NAMALWA (cell line): ENCODE data around the gene DDX42.

Source experiments
- DNase-seq: peaks from one replicate; pipeline ENCODE4 v3.0.0-alpha.2; 2015; ENCODE audit warnings: low spot score

DDX42 gene

DNA sequence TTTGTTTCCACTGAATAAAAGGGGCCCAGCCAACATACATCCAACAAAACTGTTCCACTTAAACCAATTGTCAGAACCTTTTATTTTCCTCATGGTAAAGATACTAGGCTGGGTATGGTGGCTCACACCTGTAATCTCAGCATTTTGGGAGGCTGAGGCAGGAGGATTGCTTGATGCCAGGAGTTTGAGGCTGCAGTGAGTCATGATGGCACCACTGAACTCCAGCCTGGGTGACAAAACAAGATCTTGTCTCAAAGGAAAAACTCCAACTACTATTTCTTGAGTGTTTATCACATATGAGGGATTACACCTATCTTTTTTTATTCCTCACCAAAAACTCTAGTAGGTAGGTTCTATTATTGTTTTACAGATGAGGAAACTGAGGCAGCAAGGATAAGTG, 48.6 kb downstream of the DDX42 start:
- DNase-seq = no peak

- DNase-seq = no peak
Measured at GRCh38 chr17:63823659-63824331, 49.8 kb downstream of the DDX42 start.

DNA sequence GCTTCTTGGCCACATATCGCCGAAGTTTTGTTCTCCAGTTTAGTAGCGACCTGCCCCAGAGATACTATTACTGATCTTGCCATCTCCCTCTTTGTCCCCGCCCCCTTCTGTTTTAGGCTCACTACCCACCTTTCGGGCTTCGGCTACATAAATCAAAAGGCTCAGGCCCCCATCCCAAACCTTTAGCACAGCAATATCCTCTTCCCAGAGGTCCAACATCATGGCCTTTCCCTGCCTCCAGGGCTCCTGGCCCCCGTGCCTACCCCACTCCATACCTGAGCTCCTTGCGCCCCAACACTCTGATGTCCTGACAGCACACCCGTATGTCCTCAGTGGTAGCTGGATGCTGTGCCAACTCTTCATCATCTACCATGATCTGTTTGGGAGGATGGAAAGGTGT, 50.4 kb downstream of the DDX42 start:
- no peak for DNase-seq

DNA sequence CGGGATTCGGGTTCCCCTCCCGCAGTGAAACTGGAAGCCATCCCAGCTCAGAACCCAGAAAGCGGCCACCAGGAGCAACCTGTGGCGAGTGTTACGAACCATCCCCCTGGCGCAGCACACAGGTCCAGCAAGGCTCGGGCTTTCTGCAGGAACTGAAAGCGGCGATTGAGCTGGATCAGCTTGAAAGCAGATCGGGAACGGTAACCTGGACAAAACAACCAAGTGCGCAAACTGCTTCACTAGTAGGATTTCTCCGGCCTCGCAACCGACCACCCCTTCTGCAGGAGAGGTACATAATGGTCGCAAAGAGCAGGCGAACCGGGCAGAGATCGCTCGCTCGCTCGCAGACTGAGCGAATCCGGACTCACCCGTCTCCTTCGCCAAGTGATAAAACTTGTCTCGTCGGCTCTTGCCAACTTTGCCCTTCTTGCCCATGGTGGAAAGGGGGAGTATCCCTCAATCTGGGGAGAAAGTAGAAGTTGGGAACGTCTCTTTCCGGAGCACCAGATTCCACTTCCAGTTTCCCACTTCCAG, 52.6 kb downstream of the DDX42 start:
- no peak for DNase-seq

DNA sequence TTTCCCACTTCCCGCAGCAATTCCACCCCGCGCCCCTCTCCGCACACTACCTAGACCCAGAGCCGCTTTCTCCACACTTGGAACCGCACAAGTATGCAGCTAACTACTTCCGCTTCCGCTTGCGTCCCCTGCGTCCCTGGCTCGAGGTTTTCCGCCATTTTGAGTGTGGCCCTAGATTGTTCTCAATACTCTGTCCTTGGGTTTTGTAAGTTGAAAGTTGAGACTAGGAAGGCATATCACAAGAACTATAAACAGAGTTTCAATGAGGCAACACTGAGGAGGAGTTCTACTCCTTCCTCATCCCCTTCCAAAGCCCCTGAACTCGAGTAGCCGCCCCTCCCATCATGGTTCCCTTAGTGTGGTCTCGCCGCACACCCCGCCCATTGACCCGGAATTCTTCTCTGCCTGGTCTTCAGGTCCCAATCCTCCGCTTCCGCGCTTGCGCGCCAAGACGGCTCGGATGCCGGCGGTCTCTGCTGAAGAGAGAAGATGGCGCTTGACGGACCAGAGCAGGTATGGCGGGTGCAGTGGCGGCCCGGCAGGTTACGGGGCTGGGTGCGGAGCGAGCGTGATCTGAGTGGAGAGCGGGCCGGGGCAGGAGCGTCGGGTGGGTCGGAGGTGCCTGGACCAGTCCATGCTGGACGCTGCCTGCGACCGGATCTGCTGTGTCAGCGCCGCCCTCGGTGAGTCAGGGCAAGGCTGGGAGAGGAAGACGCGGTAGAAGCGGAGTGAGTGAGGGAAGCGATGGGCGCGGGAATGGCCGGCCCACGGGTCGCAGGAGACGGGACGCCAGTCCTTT, 53.2 kb downstream of the DDX42 start, which contains the start of the genes FTSJ3 and PSMC5:
Gene FTSJ3 (minus strand): TSS at position 662 of the 799 bp plus-strand sequence. CDS start 761 bp downstream, outside the sequence.
Gene PSMC5 (plus strand): TSS at position 430 of the 799 bp plus-strand sequence. CDS start 60 bp downstream, at position 490.
- DNase-seq = peak; percentile 97

DNA sequence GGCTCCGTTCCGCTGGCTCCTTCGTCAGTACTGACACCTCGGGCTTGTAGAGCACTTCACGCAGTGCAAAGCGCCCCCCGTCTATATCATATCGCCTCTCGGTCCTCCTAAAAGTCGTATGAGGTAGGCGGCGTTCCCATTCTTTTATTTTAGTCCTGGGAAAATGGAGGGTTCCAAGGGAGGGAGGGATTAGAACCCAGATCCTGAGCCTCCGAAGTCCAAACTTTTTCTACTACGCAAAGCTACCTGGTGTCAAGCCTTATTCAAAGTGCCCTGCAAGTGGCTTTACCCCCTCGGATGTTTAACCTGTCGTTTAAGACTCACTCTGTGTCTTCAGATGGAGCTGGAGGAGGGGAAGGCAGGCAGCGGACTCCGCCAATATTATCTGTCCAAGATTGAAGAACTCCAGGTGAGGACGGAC, 53.8 kb downstream of the DDX42 start:
- DNase-seq = peak; percentile 48

GRCh38 chr17:63828936-63829335, 55.0 kb downstream of the DDX42 start:
- no peak for DNase-seq

GRCh38 chr17:63830278-63830677, 56.3 kb downstream of the DDX42 start:
- DNase-seq = no peak

DNA sequence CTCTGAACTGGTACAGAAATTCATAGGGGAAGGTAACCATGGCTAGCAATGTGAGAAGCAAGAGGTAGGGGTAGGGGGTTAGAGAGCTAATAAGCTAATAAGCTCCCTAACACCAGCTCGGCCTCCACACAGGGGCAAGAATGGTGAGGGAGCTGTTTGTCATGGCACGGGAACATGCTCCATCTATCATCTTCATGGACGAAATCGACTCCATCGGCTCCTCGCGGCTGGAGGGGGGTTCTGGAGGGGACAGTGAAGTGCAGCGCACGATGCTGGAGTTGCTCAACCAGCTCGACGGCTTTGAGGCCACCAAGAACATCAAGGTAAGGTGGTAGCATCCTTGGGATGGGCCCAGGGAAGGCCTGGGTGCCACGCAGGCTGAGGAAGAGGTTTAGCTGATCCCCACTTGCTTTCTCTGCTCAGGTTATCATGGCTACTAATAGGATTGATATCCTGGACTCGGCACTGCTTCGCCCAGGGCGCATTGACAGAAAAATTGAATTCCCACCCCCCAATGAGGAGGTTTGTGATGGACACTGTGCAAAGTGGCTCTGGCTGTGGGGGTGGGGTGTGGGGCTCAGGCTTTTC, 57.0 kb downstream of the DDX42 start:
- no peak for DNase-seq

- DNase-seq = no peak
Measured at GRCh38 chr17:63831505-63831904, 57.5 kb downstream of the DDX42 start.

- no peak for DNase-seq
Measured at GRCh38 chr17:63832014-63832413, 58.0 kb downstream of the DDX42 start.

GRCh38 chr17:63832455-63832854, 58.5 kb downstream of the DDX42 start:
- DNase-seq = peak; percentile 56

- DNase-seq = no peak
Measured at GRCh38 chr17:63833026-63833740, 59.2 kb downstream of the DDX42 start.

GRCh38 chr17:63833741-63834373, 59.9 kb downstream of the DDX42 start:
- no peak for DNase-seq

GRCh38 chr17:63834431-63835166, 60.6 kb downstream of the DDX42 start:
- peak; percentile 95 for DNase-seq

DNA sequence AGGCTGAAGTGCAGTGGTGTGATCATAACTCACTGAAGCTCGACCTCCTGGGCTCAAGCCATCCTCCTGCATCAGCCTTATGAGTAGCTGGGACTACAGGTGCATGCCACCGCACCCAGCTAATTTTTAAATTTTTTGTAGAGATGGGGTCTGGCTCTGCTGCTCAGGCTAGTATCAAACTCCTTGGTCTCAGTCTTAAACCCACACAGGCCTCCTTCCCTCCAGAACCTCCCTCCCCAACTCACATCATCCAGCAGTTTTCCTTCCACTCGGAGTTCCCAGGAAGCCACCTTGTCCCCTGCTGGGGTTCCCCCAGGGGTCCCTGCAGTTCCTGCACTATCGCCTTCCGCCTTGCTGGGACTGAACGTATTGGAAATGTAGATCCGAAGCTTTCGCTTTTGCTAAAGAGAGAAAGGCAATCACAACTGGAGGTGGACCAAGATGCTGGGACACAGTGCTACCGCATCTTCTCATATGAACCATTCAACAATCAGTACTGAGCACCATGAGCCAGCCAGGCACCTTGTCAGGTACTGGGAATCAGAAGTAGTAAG, 61.3 kb downstream of the DDX42 start:
- no peak for DNase-seq

- DNase-seq = no peak
Measured at GRCh38 chr17:63836811-63837210, 62.8 kb downstream of the DDX42 start.

DNA sequence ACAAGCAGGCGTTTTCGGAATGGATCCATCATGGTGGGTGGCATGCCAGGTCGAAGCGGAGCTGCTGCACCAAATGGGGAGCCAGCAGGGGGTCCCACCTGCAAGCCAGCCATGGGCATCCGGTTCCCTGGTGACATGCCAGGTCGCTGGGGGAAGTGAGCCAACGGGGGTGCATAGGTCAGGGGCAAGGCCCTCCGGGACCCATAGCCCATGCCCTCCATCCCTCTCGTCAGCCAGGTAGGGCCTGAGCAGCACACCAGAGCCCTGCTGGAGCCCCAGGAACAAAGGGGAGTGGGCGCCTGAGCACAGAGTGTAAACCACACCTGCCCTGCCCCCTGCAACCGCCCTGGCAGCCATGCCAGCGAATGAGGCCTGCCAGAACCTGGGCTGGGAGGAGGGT, 63.5 kb downstream of the DDX42 start:
- DNase-seq = no peak

DNA sequence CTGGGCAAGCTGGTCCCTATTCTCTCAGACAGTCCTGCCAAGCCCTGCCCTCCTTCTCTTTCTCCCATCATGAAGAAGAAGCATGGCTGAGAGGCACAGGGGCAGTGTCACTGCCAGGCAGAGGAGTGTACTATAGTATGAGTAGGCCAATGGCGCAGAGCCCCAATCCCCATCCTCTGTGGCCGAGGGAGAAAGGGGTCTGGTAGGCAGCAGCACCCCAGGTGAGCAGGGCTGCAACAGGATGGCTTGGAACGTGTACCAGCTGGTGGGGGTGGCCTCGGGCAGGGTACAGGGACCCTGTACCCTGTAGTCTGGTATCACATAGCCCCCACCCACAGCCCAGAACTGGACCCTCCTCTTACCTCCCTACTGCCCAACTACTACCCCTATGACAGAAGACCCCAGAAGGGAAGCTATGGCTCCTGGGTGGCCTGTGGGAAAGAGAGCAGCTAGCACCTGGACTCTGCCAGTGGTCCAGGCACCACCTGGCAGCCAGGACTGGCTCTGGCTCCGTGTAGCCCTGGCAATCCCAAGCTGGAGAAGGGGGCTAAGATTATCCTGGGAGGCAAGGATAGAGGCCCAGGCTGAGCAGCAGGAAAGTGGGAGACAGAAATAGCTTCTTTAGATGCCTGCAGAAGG, 64.1 kb downstream of the DDX42 start:
- DNase-seq = no peak

- DNase-seq = no peak
Measured at GRCh38 chr17:63838631-63839171, 64.7 kb downstream of the DDX42 start.
